ENCODE data around the gene PCDHB5. TPM values are rescaled to one million over a fixed set of nuclear protein-coding genes. Genes with fewer than 3 reads are reported as not detected.
"Not testable (repeated sequence)": the region's sequence is repeated elsewhere in the genome, so short reads cannot be mapped to it uniquely, and the experiment has no call there.

The PCDHB5 gene
- total and polyA plus RNA-seq, 2 experiments from 2014 or later, result 0.05 to 0.43 TPM

- WGBS, 2 experiments (ENCODE audit: low coverage in 1 of 2, low lambda C conversion rate in 2 of 2, missing lambda C conversion rate in 2 of 2), result 15 to 23% methylated on average over 19 of the region's 19 CpGs
- H2AFZ ChIP-seq, result no peak within 1 kb of the TSS
- H3K4me1 ChIP-seq (ENCODE audit: insufficient read depth), result no peaks in the 10 kb centered on the region
- TF ChIP-seq EZH2phosphoT487 (IDR thresholded peaks at IDR 0.05; ENCODE audit: insufficient read depth, low read depth), result no peak
- TF ChIP-seq EZH2 (IDR thresholded peaks at IDR 0.05; ENCODE audit: insufficient read depth, poor library complexity, severe bottlenecking), result no peak
- no peaks in the 10 kb centered on the region for H3K9me2 ChIP-seq (ENCODE audit: insufficient read depth)
- H3K27me3 ChIP-seq (replicated peaks; ENCODE audit: insufficient read depth), result no peaks in the 10 kb centered on the region
- H3K27ac ChIP-seq, result no peak within 1 kb of the TSS
- no peaks in the 10 kb centered on the region for H3K9me3 ChIP-seq (ENCODE audit: low read depth)
- H3K9ac ChIP-seq, result no peak within 1 kb of the TSS
- H4K20me1 ChIP-seq (ENCODE audit: insufficient read depth), result no peaks in the 10 kb centered on the region
- H3K4me2 ChIP-seq (ENCODE audit: unreplicated experiment), result no peak within 1 kb of the TSS
- no peaks in the 10 kb centered on the region for H3K79me2 ChIP-seq (ENCODE audit: insufficient read depth)
- peak; percentile 79 for DNase-seq
- in situ Hi-C loops (cut with MboI), result no loop called here
- H3F3A ChIP-seq (ENCODE audit: insufficient read depth), result no peaks in the 10 kb centered on the region
- H3K36me3 ChIP-seq (ENCODE audit: low read depth), result no peaks in the 10 kb centered on the region
- H3K4me3 ChIP-seq, result no peak within 1 kb of the TSS
Observed at GRCh38 chr5:141100243-141100805, 34.7 kb upstream of the PCDHB5 start, which contains the start of gene PCDHB3. TSS of gene PCDHB3 (plus strand) at chr5:141100473. CDS start at chr5:141100650, 177 bp downstream.

- no peak for DNase-seq
- Histone ChIP-seq H3K4me3 (no peak overlapping the region), H3K36me3 (ENCODE audit: low read depth) (no peaks in the 10 kb centered on the region), H3K9me3 (ENCODE audit: low read depth) (no peaks in the 10 kb centered on the region), H3K9me2 (ENCODE audit: insufficient read depth) (no peaks in the 10 kb centered on the region), H3K27ac (no peak overlapping the region), H3K79me2 (ENCODE audit: insufficient read depth) (no peaks in the 10 kb centered on the region), H2AFZ (no peak overlapping the region), H4K20me1 (ENCODE audit: insufficient read depth) (no peaks in the 10 kb centered on the region), H3K4me1 (ENCODE audit: insufficient read depth) (no peaks in the 10 kb centered on the region), H3K4me2 (ENCODE audit: unreplicated experiment) (no peak overlapping the region), H3K9ac (no peak overlapping the region), H3K27me3 (replicated peaks; ENCODE audit: insufficient read depth) (no peaks in the 10 kb centered on the region), H3F3A (ENCODE audit: insufficient read depth) (no peaks in the 10 kb centered on the region)
- 38 to 44% methylated on average over 19 to 20 of the region's 20 CpGs for WGBS, 2 experiments (ENCODE audit: low coverage in 1 of 2, low lambda C conversion rate in 2 of 2, missing lambda C conversion rate in 2 of 2)
- in situ Hi-C loops (cut with MboI), result no loop called here
- TF ChIP-seq EZH2phosphoT487 (IDR thresholded peaks at IDR 0.05; ENCODE audit: insufficient read depth, low read depth), result no peak
- TF ChIP-seq EZH2 (IDR thresholded peaks at IDR 0.05; ENCODE audit: insufficient read depth, poor library complexity, severe bottlenecking), result no peak
Observed at GRCh38 chr5:141101059-141101458, 33.9 kb upstream of the PCDHB5 start.

- H3K36me3 ChIP-seq (ENCODE audit: low read depth); H3K4me1 ChIP-seq (ENCODE audit: insufficient read depth); H3K4me2 ChIP-seq (ENCODE audit: unreplicated experiment); H3K27me3 ChIP-seq (replicated peaks; ENCODE audit: insufficient read depth); H3K9ac ChIP-seq; in situ Hi-C loops (cut with MboI); H3F3A ChIP-seq (ENCODE audit: insufficient read depth); DNase-seq; H4K20me1 ChIP-seq (ENCODE audit: insufficient read depth); H2AFZ ChIP-seq; H3K9me2 ChIP-seq (ENCODE audit: insufficient read depth); H3K4me3 ChIP-seq; H3K9me3 ChIP-seq (ENCODE audit: low read depth); H3K27ac ChIP-seq; H3K79me2 ChIP-seq (ENCODE audit: insufficient read depth): not testable (repeated sequence)
- 38 to 47% methylated on average over 22 to 25 of the region's 39 CpGs for WGBS, 2 experiments (ENCODE audit: low coverage in 1 of 2, low lambda C conversion rate in 2 of 2, missing lambda C conversion rate in 2 of 2)
Observed at GRCh38 chr5:141102070-141102469, 32.9 kb upstream of the PCDHB5 start.

- 31 to 44% methylated on average over 12 to 26 of the region's 38 CpGs for WGBS, 2 experiments (ENCODE audit: low coverage in 1 of 2, low lambda C conversion rate in 2 of 2, missing lambda C conversion rate in 2 of 2)
- H3K4me1 ChIP-seq (ENCODE audit: insufficient read depth); in situ Hi-C loops (cut with MboI); H3K36me3 ChIP-seq (ENCODE audit: low read depth); H3F3A ChIP-seq (ENCODE audit: insufficient read depth); H3K9ac ChIP-seq; H3K27ac ChIP-seq; H3K79me2 ChIP-seq (ENCODE audit: insufficient read depth); H3K4me3 ChIP-seq; H3K27me3 ChIP-seq (replicated peaks; ENCODE audit: insufficient read depth); H4K20me1 ChIP-seq (ENCODE audit: insufficient read depth); H2AFZ ChIP-seq; H3K4me2 ChIP-seq (ENCODE audit: unreplicated experiment); H3K9me3 ChIP-seq (ENCODE audit: low read depth); H3K9me2 ChIP-seq (ENCODE audit: insufficient read depth); DNase-seq: not testable (repeated sequence)
Observed at GRCh38 chr5:141102471-141102870, 32.5 kb upstream of the PCDHB5 start.

GRCh38 chr5:141105350-141105749, 29.7 kb upstream of the PCDHB5 start:
- no peaks in the 10 kb centered on the region for H3K4me1 ChIP-seq (ENCODE audit: insufficient read depth)
- no peak overlapping the region for H2AFZ ChIP-seq
- WGBS, 2 experiments (ENCODE audit: low coverage in 1 of 2, low lambda C conversion rate in 2 of 2, missing lambda C conversion rate in 2 of 2), result 43 to 59% methylated on average over 2 of the region's 2 CpGs
- no peaks in the 10 kb centered on the region for H4K20me1 ChIP-seq (ENCODE audit: insufficient read depth)
- no peak for DNase-seq
- no peak overlapping the region for H3K4me3 ChIP-seq
- TF ChIP-seq EZH2phosphoT487 (IDR thresholded peaks at IDR 0.05; ENCODE audit: insufficient read depth, low read depth) (no peak), EZH2 (IDR thresholded peaks at IDR 0.05; ENCODE audit: insufficient read depth, poor library complexity, severe bottlenecking) (no peak)
- no peaks in the 10 kb centered on the region for H3F3A ChIP-seq (ENCODE audit: insufficient read depth)
- no peaks in the 10 kb centered on the region for H3K36me3 ChIP-seq (ENCODE audit: low read depth)
- H3K9me3 ChIP-seq (ENCODE audit: low read depth), result no peaks in the 10 kb centered on the region
- no peaks in the 10 kb centered on the region for H3K27me3 ChIP-seq (replicated peaks; ENCODE audit: insufficient read depth)
- in situ Hi-C loops (cut with MboI), result no loop called here
- H3K9me2 ChIP-seq (ENCODE audit: insufficient read depth), result no peaks in the 10 kb centered on the region
- no peak overlapping the region for H3K27ac ChIP-seq
- no peaks in the 10 kb centered on the region for H3K79me2 ChIP-seq (ENCODE audit: insufficient read depth)
- H3K4me2 ChIP-seq (ENCODE audit: unreplicated experiment), result no peak overlapping the region
- no peak overlapping the region for H3K9ac ChIP-seq

Measured in GM23248 (cell line).